ENCODE results near the gene GPN2. TPM values are rescaled to one million over a fixed set of nuclear protein-coding genes. Genes with fewer than 3 reads are reported as not detected.
"Not testable (repeated sequence)": the region's sequence is repeated elsewhere in the genome, so short reads cannot be mapped to it uniquely, and the experiment has no call there.

The GPN2 gene
- total and polyA plus RNA-seq, 2 donors (not counting 1 experiment from before 2014, with no cell fraction given): 15.2 to 43.5 TPM

DNA sequence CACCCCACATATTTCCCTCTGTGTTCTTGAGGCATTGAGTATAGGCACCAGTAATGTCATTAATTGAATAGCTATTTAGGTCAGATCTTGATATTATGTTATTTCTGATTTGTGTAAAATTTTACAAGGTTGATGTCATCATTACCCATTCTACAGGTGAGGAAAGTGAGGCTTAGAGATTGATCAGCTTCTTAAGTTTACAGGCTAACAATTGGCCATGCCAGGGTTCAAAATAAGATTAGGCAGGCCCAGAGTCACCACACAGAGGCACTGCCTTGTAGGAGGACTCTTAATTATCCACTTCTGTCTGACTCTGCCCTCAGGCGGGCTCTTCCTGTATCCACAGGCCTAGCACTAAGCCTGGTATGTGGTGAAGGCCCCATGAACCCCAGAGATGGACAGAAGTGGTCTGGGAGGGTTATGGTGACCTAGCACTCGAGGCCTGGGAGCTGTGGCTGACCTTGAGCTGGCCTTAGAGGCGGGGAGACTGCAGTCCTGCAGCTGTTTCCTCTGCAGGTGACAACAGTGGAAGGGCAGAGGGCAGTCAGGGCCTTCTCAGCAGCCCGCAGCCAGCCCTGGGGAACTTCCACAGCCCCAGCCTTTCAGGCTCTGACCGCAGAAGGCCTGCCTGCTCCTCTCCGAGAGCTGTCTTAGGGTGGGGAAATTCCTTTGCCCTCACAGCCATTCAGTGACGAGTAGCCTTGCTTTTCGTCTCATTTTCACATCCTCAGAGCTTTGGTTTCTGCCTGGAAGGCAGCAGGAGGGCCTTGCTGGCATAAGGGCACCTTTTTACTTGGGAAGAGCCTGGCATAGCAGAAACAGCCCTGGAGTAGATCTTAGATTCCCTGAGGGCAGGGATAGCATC is 51.4 kb downstream of the GPN2 start:
- no peaks in the 10 kb centered on the region for H3K9me3 Mint-ChIP-seq (ENCODE audit: insufficient read depth)
- WGBS (ENCODE audit: insufficient coverage): 70% methylated on average over 5 of the region's 8 CpGs
- H3K27me3 Mint-ChIP-seq: no peaks in the 10 kb centered on the region
- H3K9ac ChIP-seq (ENCODE audit: low read length): no peak overlapping the region
- peaks cover 8 to 31% of the 10 kb centered on the region in 2 experiments for H3K36me3 ChIP-seq (replicated peaks in 1 of 2; ENCODE audit: control extremely low read depth in 1 of 2, control insufficient read depth in 1 of 2, extremely low read depth in 1 of 2, insufficient read depth in 2 of 2, low read length in 1 of 2)
- H3K27ac Mint-ChIP-seq: peak overlapping the region; percentile 86
- intact Hi-C loops (cut with micrococcal nuclease): loop anchor here (1.0 kb wide), 1 partner anchor 18 kb away; no protein-coding TSS in a partner anchor
- no peak overlapping the region for H2AFZ ChIP-seq (ENCODE audit: insufficient read depth, low read depth, low read length, poor library complexity, severe bottlenecking)
- ATAC-seq (ENCODE audit: low read depth): peak; percentile 96
- peaks cover 22 to 24% of the 10 kb centered on the region in 2 donors for H3K4me1 ChIP-seq (ENCODE audit: control insufficient read depth in 2 of 2, insufficient read depth in 2 of 2, low read length in 2 of 2)
- no peak for TF ChIP-seq EZH2 (IDR thresholded peaks at IDR 0.05; ENCODE audit: borderline replicate concordance, insufficient read depth, low read depth, low read length, poor library complexity, severe bottlenecking)
- TF ChIP-seq, protein P1, sequence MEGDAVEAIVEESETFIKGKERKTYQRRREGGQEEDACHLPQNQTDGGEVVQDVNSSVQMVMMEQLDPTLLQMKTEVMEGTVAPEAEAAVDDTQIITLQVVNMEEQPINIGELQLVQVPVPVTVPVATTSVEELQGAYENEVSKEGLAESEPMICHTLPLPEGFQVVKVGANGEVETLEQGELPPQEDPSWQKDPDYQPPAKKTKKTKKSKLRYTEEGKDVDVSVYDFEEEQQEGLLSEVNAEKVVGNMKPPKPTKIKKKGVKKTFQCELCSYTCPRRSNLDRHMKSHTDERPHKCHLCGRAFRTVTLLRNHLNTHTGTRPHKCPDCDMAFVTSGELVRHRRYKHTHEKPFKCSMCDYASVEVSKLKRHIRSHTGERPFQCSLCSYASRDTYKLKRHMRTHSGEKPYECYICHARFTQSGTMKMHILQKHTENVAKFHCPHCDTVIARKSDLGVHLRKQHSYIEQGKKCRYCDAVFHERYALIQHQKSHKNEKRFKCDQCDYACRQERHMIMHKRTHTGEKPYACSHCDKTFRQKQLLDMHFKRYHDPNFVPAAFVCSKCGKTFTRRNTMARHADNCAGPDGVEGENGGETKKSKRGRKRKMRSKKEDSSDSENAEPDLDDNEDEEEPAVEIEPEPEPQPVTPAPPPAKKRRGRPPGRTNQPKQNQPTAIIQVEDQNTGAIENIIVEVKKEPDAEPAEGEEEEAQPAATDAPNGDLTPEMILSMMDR (IDR thresholded peaks at IDR 0.05): no peak
- DNase-seq: peak; percentile 83
- no peaks in the 10 kb centered on the region for H3K27me3 ChIP-seq (replicated peaks in 1 of 4; ENCODE audit: control extremely low read depth in 1 of 4, control insufficient read depth in 3 of 4, insufficient read depth in 4 of 4, low read length in 3 of 4)
- ChIA-PET CTCF (interaction anchor here (0.6 to 10.2 kb wide), 10 partner anchors 10 to 297 kb away, joined by 3 to 153 read pairs (median 6); partner anchors contain the start of gene ZDHHC18), POLR2A (interaction anchor here (0.6 to 0.9 kb wide), 2 partner anchors 18 to 28 kb away, joined by 4 to 7 read pairs; no protein-coding TSS in a partner anchor)
- H3K4me1 Mint-ChIP-seq: peaks cover 26% of the 10 kb centered on the region
- peak overlapping the region; percentile 18 for H3K4me2 ChIP-seq (replicated peaks; ENCODE audit: low read depth, low read length, poor library complexity, severe bottlenecking)
- peaks cover 16% of the 10 kb centered on the region for H3K79me2 ChIP-seq (ENCODE audit: control insufficient read depth, insufficient read depth, low read length)
- peak overlapping the region; percentile 66 to 87 for H3K27ac ChIP-seq (ENCODE audit: low read length in 2 of 2)
- no peak overlapping the region for H3K4me3 ChIP-seq (ENCODE audit: control extremely low read depth in 1 of 5, extremely low read depth in 1 of 5, insufficient read depth in 1 of 5, low read depth in 2 of 5, low read length in 4 of 5)
- H3K9me3 ChIP-seq (ENCODE audit: control extremely low read depth in 1 of 3, control insufficient read depth in 2 of 3, insufficient read depth in 1 of 3, low read length in 2 of 3): no peaks in the 10 kb centered on the region
- H3K4me3 Mint-ChIP-seq: peak overlapping the region; percentile 50
- no peaks in the 10 kb centered on the region for H4K20me1 ChIP-seq (ENCODE audit: control insufficient read depth, insufficient read depth, low read length, poor library complexity, severe bottlenecking)

DNA sequence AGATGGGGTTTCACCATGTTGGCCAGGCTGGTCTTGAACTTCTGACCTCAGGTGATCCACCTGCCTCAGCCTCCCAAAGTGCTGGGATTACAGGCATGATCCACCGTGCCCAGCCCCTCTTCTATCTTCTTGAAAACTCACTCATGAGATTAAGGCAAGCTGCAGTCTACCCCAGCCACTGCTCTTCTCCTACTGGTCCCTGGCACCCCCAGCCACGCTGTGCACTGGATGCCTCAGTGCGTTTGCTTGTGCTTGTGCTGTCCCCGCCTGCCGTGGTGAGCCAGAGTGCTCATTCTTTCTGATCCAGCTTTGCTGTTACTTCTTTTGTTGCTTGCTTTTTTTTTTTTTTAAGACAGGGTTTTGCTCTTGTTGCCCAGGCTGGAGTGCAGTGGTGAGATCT is 52.4 kb downstream of the GPN2 start:
- intact Hi-C loops (cut with micrococcal nuclease); ATAC-seq (ENCODE audit: low read depth); H3K4me3 Mint-ChIP-seq; H2AFZ ChIP-seq (ENCODE audit: insufficient read depth, low read depth, low read length, poor library complexity, severe bottlenecking); H3K4me2 ChIP-seq (replicated peaks; ENCODE audit: low read depth, low read length, poor library complexity, severe bottlenecking); H3K9me3 Mint-ChIP-seq (ENCODE audit: insufficient read depth); H3K27me3 Mint-ChIP-seq; H4K20me1 ChIP-seq (ENCODE audit: control insufficient read depth, insufficient read depth, low read length, poor library complexity, severe bottlenecking); H3K9ac ChIP-seq (ENCODE audit: low read length); H3K4me3 ChIP-seq (ENCODE audit: control extremely low read depth in 1 of 5, extremely low read depth in 1 of 5, insufficient read depth in 1 of 5, low read depth in 2 of 5, low read length in 4 of 5); H3K27ac ChIP-seq (ENCODE audit: low read length in 2 of 2); POLR2A ChIA-PET; H3K27me3 ChIP-seq (replicated peaks in 1 of 4; ENCODE audit: control extremely low read depth in 1 of 4, control insufficient read depth in 3 of 4, insufficient read depth in 4 of 4, low read length in 3 of 4); H3K9me3 ChIP-seq (ENCODE audit: control extremely low read depth in 1 of 3, control insufficient read depth in 2 of 3, insufficient read depth in 1 of 3, low read length in 2 of 3); DNase-seq: not testable (repeated sequence)
- 100% methylated on average over 5 of the region's 5 CpGs for WGBS (ENCODE audit: insufficient coverage)
- Histone ChIP-seq H3K4me1 (ENCODE audit: control insufficient read depth in 2 of 2, insufficient read depth in 2 of 2, low read length in 2 of 2) (peaks cover 29 to 35% of the 10 kb centered on the region in 2 donors), H3K79me2 (ENCODE audit: control insufficient read depth, insufficient read depth, low read length) (peaks cover 16% of the 10 kb centered on the region), H3K36me3 (replicated peaks in 1 of 2; ENCODE audit: control extremely low read depth in 1 of 2, control insufficient read depth in 1 of 2, extremely low read depth in 1 of 2, insufficient read depth in 2 of 2, low read length in 1 of 2) (peaks cover 7 to 31% of the 10 kb centered on the region in 2 experiments)
- Mint-ChIP-seq H3K4me1 (peaks cover 37% of the 10 kb centered on the region), H3K27ac (peak overlapping the region; percentile 56)
- CTCF ChIA-PET: interaction anchor here (1.0 to 10.2 kb wide), 5 partner anchors 15 to 48 kb away, joined by 3 to 153 read pairs (median 10); partner anchors contain the start of gene ZDHHC18

Measured in B cell (primary cell).